GM12873 (cell line): ENCODE measurements around the gene TRIM72.

Experiments used
- CTCF ChIP-seq: IDR thresholded peaks from 2 replicates; pipeline ENCODE4 v1.5.1; 2012; ENCODE audit warnings: low read depth, mild to moderate bottlenecking, moderate library complexity, low read length, control low read depth; ENCODE audit not compliant: insufficient read depth; ENCODE audit errors: missing control alignments

TRIM72 gene

GRCh38 chr16:31213877-31214707, at the start of gene TRIM72:
Gene TRIM72, plus strand, starts transcription at chr16:31214119. Its CDS starts 620 bp downstream, at chr16:31214739.
- TF ChIP-seq CTCF = no peak

GRCh38 chr16:31167315-31167714, 46.6 kb upstream of the TRIM72 start:
- no peak for TF ChIP-seq CTCF

GRCh38 chr16:31168848-31169247, 45.1 kb upstream of the TRIM72 start:
- TF ChIP-seq CTCF = no peak

- TF ChIP-seq CTCF = no peak
These were observed 36.8 kb upstream of the TRIM72 start for GRCh38 chr16:31177136-31177535.

GRCh38 chr16:31179219-31179746, 34.6 kb upstream of the TRIM72 start:
- no peak for TF ChIP-seq CTCF

GRCh38 chr16:31179747-31180459, 34.0 kb upstream of the TRIM72 start, which contains the start of gene FUS:
Gene FUS, plus strand, starts transcription at chr16:31180139. Its CDS starts 76 bp downstream, at chr16:31180215.
- TF ChIP-seq CTCF = no peak
